Kidney (tissue), 14 donors: ENCODE measurements around the gene ZBED4. TPM values are rescaled to one million over a fixed set of nuclear protein-coding genes. Genes with fewer than 3 reads are reported as not detected.

Experiments
- DNase-seq, 5 donors: peaks; one replicate each; pipeline ENCODE4 v3.0.0-alpha.2; 2013 to 2020
- FAIRE-seq: peaks from 2 replicates; lab custom pipeline; 2012; peaks lifted over from hg19 to GRCh38; lab: Jason Lieb, UNC
- H3K27ac ChIP-seq, 2 donors: one replicate each; pipeline ENCODE4 v1.7.0; 2013; ENCODE audit warnings: low read depth in 2 of 2, low read length in 2 of 2, inconsistent platforms in 1 of 2
- H3K27me3 ChIP-seq: one replicate; pipeline ENCODE4 v1.7.1; 2013; ENCODE audit warnings: low read length, inconsistent platforms; ENCODE audit not compliant: control insufficient read depth, insufficient read depth
- H3K36me3 ChIP-seq, 3 donors: one replicate each; pipeline versions ENCODE4 v1.7.0 to v1.7.1; 2013; ENCODE audit warnings: low read length in 3 of 3, control low read depth in 1 of 3, inconsistent platforms in 1 of 3; ENCODE audit not compliant: insufficient read depth in 3 of 3, control insufficient read depth in 2 of 3
- H3K4me1 ChIP-seq, 3 donors: one replicate each; pipeline versions ENCODE4 v1.7.0 to v1.7.1; 2013; ENCODE audit warnings: low read length in 3 of 3, inconsistent platforms in 1 of 3, low read depth in 1 of 3; ENCODE audit not compliant: control insufficient read depth in 2 of 3, insufficient read depth in 2 of 3
- H3K4me3 ChIP-seq, 3 donors: one replicate each; pipeline versions ENCODE4 v1.7.0 to v1.8.1; 2013; ENCODE audit warnings: low read length in 3 of 3, control low read depth in 1 of 3, inconsistent platforms in 1 of 3
- H3K9ac ChIP-seq, 3 donors: one replicate each; pipeline versions ENCODE4 v1.7.0 to v1.7.1; 2013; ENCODE audit warnings: low read length in 3 of 3, control low read depth in 1 of 3, inconsistent platforms in 1 of 3
- H3K9me3 ChIP-seq, 3 donors: one replicate each; pipeline versions ENCODE4 v1.7.0 to v1.7.1; 2013; ENCODE audit warnings: low read length in 3 of 3, control low read depth in 1 of 3, inconsistent platforms in 1 of 3; ENCODE audit not compliant: control insufficient read depth in 2 of 3, insufficient read depth in 1 of 3
- intact Hi-C: fragments of 100-400 bp; cut with DNase I; formaldehyde crosslinking; loops from one replicate; pipeline ENCODE4 v1.11.1; 2022
- polyA plus RNA-seq: library from polyadenylated mRNA; stranded (reverse); fragments of 350-450 nt; fragmentation: Illumina TruSeq; extraction: RNeasy Lipid Tissue Mini Kit (QIAGEN cat#74804); gene quantifications from one replicate; pipeline ENCODE4 v1.2.3, GENCODE V29; 2014; ENCODE audit warnings: low read depth, low replicate concordance; ENCODE audit not compliant: insufficient read depth
- total RNA-seq: library from RNA; stranded (reverse); fragmentation: NEBNext Ultra II Directional; extraction: Animal tissue kit (Norgen Biotek cat#: 25700); gene quantifications from one replicate; pipeline ENCODE4 v1.2.1, GENCODE V29; 2021
- TF ChIP-seq, protein P1 (sequence below): IDR thresholded peaks from 3 replicates; pipeline ENCODE4 v1.5.1; 2012; ENCODE audit warnings: mild to moderate bottlenecking, moderate library complexity, borderline replicate concordance; ENCODE audit not compliant: insufficient read depth; ENCODE audit errors: extremely low read depth
- donor health status: control.
- donor health status: control.
- donor health status: control.
- donor health status: control.
- donor health status: control.
- donor health status: DM: yes; HTN: yes; CAD: no.
- donor health status: Normal renal cell carcinoma (clear cell type).

The ZBED4 gene
- total and polyA plus RNA-seq, 2 donors from 2014 or later = 2.1 to 12.9 TPM

DNA sequence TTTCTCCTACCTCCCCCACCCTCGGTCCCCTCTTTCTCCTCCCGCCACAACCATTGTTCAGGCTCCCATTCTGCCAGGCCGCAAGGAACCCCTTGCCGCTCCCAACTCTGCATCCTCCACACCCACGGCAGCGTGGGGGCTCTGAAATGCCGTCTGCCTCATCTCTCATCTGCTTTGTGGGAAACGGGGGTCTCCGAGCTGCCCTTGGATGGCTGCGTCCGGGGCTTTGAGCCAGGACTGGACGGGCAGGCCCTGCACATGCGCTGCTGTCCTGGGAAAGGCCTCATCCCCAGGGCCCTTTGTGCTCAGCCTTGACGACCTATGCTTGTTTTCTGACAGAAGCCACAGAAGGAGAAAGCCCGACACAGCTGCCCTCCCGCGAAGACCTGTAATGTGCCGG is 73.3 kb downstream of the ZBED4 start:
- no peak for FAIRE-seq
- TF ChIP-seq, protein P1, sequence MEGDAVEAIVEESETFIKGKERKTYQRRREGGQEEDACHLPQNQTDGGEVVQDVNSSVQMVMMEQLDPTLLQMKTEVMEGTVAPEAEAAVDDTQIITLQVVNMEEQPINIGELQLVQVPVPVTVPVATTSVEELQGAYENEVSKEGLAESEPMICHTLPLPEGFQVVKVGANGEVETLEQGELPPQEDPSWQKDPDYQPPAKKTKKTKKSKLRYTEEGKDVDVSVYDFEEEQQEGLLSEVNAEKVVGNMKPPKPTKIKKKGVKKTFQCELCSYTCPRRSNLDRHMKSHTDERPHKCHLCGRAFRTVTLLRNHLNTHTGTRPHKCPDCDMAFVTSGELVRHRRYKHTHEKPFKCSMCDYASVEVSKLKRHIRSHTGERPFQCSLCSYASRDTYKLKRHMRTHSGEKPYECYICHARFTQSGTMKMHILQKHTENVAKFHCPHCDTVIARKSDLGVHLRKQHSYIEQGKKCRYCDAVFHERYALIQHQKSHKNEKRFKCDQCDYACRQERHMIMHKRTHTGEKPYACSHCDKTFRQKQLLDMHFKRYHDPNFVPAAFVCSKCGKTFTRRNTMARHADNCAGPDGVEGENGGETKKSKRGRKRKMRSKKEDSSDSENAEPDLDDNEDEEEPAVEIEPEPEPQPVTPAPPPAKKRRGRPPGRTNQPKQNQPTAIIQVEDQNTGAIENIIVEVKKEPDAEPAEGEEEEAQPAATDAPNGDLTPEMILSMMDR = no peak
- intact Hi-C loops = loop anchor here (5.0 kb wide), 1 partner anchor 105 kb away; no protein-coding TSS in a partner anchor
- H3K9ac ChIP-seq = no peak overlapping the region
- H3K27me3 ChIP-seq = no peaks in the 10 kb centered on the region
- DNase-seq = peak in 1 of 5 donors; percentile 67
- no peak overlapping the region for H3K27ac ChIP-seq
- no peaks in the 10 kb centered on the region for H3K36me3 ChIP-seq
- no peak overlapping the region for H3K4me3 ChIP-seq
- H3K9me3 ChIP-seq = no peaks in the 10 kb centered on the region
- H3K4me1 ChIP-seq = peaks cover 0 to 17% (median 0%) of the 10 kb centered on the region in 3 donors

DNA sequence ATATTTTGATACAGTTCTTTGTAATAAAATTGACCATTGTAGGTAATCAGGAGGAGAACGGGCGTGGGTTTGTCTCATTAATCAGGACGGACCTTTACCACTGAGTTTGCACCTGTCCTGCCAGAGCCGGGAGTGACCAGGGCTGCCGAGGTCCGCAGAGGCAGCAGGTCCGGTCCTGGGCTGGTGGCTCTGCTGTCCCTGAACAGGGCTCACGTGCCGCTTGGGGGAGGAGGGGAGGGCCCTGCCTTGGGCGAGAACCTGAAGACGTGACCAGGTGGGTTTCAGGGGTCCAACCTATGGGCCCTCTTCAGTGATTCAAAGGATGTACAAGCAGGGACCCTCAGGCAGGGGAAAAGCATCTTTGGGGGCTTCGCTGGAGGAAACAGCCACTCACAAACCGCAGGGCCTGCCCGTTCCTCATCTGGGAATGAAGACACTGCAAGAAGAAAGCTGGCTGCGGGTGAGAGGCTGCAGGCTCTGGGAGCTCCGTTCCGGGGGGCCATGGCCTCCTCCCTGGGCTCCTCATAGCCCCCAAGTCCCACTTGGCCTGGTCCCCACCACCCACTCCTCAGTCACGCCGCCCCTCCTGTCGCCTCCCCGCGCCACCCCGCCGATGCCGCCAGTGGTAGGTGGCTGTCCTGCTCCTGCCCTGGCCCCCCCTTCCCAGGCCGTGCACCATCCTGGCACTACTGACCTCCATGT is 74.0 kb downstream of the ZBED4 start:
- TF ChIP-seq, protein P1 = no peak
- Histone ChIP-seq H3K4me3 (no peak overlapping the region), H3K36me3 (no peaks in the 10 kb centered on the region), H3K9ac (no peak overlapping the region), H3K9me3 (no peaks in the 10 kb centered on the region), H3K4me1 (peaks cover 0 to 17% (median 0%) of the 10 kb centered on the region in 3 donors), H3K27ac (no peak overlapping the region), H3K27me3 (no peaks in the 10 kb centered on the region)
- intact Hi-C loops = loop anchor here (5.0 kb wide), 1 partner anchor 105 kb away; no protein-coding TSS in a partner anchor
- FAIRE-seq (no peak), DNase-seq (no peak)

DNA sequence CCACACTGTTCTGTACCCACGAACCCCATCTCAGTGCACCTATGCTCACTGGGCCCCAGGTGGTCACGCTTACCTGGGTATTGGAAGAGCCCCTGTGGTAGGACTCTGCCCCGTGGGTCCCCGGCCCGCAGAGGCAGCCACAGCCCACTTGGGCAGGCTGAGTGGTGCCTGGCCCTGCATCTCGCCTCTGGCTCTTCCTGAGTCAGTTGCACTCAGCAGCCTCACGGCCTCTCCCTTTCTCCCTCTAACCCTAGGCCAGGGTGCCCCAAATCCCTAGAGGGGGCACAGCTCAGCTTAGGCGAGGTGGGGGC is 74.5 kb downstream of the ZBED4 start:
- Histone ChIP-seq H3K9me3 (no peaks in the 10 kb centered on the region), H3K27me3 (no peaks in the 10 kb centered on the region), H3K4me1 (peaks cover 0 to 19% (median 0%) of the 10 kb centered on the region in 3 donors), H3K4me3 (no peak overlapping the region), H3K27ac (no peak overlapping the region), H3K36me3 (no peaks in the 10 kb centered on the region), H3K9ac (no peak overlapping the region)
- TF ChIP-seq, protein P1 = no peak
- DNase-seq = no peak
- FAIRE-seq = no peak
- intact Hi-C loops = loop anchor here (5.0 kb wide), 1 partner anchor 104 kb away; no protein-coding TSS in a partner anchor
